Nephron progenitor cell (in vitro differentiated cells): Measurements from ENCODE around the gene DLL4.
A peak's percentile ranks its signal among the peaks of the same experiment; 100 is the strongest.

Experiments used
- DNase-seq: peaks from one replicate; pipeline ENCODE4 v3.0.0; 2021
- H3K27ac Mint-ChIP-seq: 2 replicates; pipeline ENCODE4 v1.8.0; 2021; ENCODE audit warnings: mild to moderate bottlenecking, moderate library complexity, mixed read lengths
- H3K27me3 Mint-ChIP-seq: 2 replicates; pipeline ENCODE4 v1.8.0; 2021; ENCODE audit warnings: mild to moderate bottlenecking, low read depth, mixed read lengths; ENCODE audit not compliant: poor library complexity
- H3K36me3 Mint-ChIP-seq: 2 replicates; pipeline ENCODE4 v1.8.0; 2021; ENCODE audit warnings: low read depth, mixed read lengths
- H3K4me1 Mint-ChIP-seq: 2 replicates; pipeline ENCODE4 v1.8.0; 2021; ENCODE audit warnings: mixed read lengths
- H3K4me3 Mint-ChIP-seq: 2 replicates; pipeline ENCODE4 v1.8.0; 2021; ENCODE audit warnings: mild to moderate bottlenecking, moderate library complexity, mixed read lengths
- H3K9me3 Mint-ChIP-seq: 2 replicates; pipeline ENCODE4 v1.8.0; 2021; ENCODE audit warnings: mild to moderate bottlenecking, moderate library complexity, mixed read lengths
- CTCF ChIP-seq: fragments of 200-600 bp; sonication (generic); IDR thresholded peaks from 2 replicates; pipeline ENCODE4 v1.5.0; 2021; ENCODE audit warnings: antibody characterized with exemption

The DLL4 gene

GRCh38 chr15:40942337-40942854 is 13.3 kb downstream of the DLL4 start:
- Mint-ChIP-seq H3K36me3 (no peaks in the 10 kb centered on the region), H3K27me3 (peaks cover 45% of the 10 kb centered on the region), H3K27ac (no peak overlapping the region), H3K4me1 (peaks cover 42% of the 10 kb centered on the region), H3K9me3 (no peaks in the 10 kb centered on the region), H3K4me3 (peak overlapping the region; percentile 75)
- no peak for DNase-seq
- TF ChIP-seq CTCF, result no peak

GRCh38 chr15:40942878-40943277 is 13.7 kb downstream of the DLL4 start:
- TF ChIP-seq CTCF, result no peak
- Mint-ChIP-seq H3K36me3 (no peaks in the 10 kb centered on the region), H3K9me3 (no peaks in the 10 kb centered on the region), H3K27me3 (peaks cover 44% of the 10 kb centered on the region), H3K4me1 (peaks cover 39% of the 10 kb centered on the region), H3K4me3 (peak overlapping the region; percentile 75), H3K27ac (no peak overlapping the region)
- no peak for DNase-seq

GRCh38 chr15:40943764-40944365 is 14.7 kb downstream of the DLL4 start:
- no peak for TF ChIP-seq CTCF
- H3K9me3 Mint-ChIP-seq, result no peaks in the 10 kb centered on the region
- no peak for DNase-seq
- H3K27ac Mint-ChIP-seq, result no peak overlapping the region
- no peaks in the 10 kb centered on the region for H3K36me3 Mint-ChIP-seq
- no peak overlapping the region for H3K4me3 Mint-ChIP-seq
- H3K27me3 Mint-ChIP-seq, result peaks cover 39% of the 10 kb centered on the region
- H3K4me1 Mint-ChIP-seq, result peaks cover 36% of the 10 kb centered on the region

- Mint-ChIP-seq H3K36me3 (no peaks in the 10 kb centered on the region), H3K4me1 (peaks cover 28% of the 10 kb centered on the region), H3K4me3 (no peak overlapping the region), H3K27ac (no peak overlapping the region), H3K27me3 (peaks cover 42% of the 10 kb centered on the region), H3K9me3 (no peaks in the 10 kb centered on the region)
- no peak for DNase-seq
- no peak for TF ChIP-seq CTCF
Observed at GRCh38 chr15:40944510-40945296, 15.6 kb downstream of the DLL4 start.

GRCh38 chr15:40948706-40949473 is 19.8 kb downstream of the DLL4 start:
- Mint-ChIP-seq H3K27ac (no peak overlapping the region), H3K27me3 (peaks cover 45% of the 10 kb centered on the region), H3K36me3 (no peaks in the 10 kb centered on the region), H3K9me3 (no peaks in the 10 kb centered on the region), H3K4me1 (peaks cover 13% of the 10 kb centered on the region), H3K4me3 (no peak overlapping the region)
- no peak for TF ChIP-seq CTCF
- no peak for DNase-seq
